Urinary bladder (tissue), 4 donors: ENCODE results near the gene LTBR. TPM values are rescaled to one million over a fixed set of nuclear protein-coding genes. Genes with fewer than 3 reads are reported as not detected.
"Not testable (repeated sequence)": the region's sequence is repeated elsewhere in the genome, so short reads cannot be mapped to it uniquely, and the experiment has no call there.

ENCODE experiments used
- DNase-seq: peaks from one replicate; pipeline ENCODE4 v3.0.0-alpha.2; 2015; ENCODE audit errors: extremely low spot score
- H3K27ac ChIP-seq: one replicate; pipeline ENCODE4 v1.5.1; 2013; ENCODE audit warnings: low read depth, mild to moderate bottlenecking, moderate library complexity
- H3K36me3 ChIP-seq: one replicate; pipeline ENCODE4 v1.6.1; 2013; ENCODE audit warnings: mild to moderate bottlenecking, moderate library complexity; ENCODE audit not compliant: insufficient read depth
- H3K4me1 ChIP-seq: one replicate; pipeline ENCODE4 v1.6.1; 2013; ENCODE audit warnings: mild to moderate bottlenecking, moderate library complexity; ENCODE audit not compliant: insufficient read depth
- H3K4me3 ChIP-seq: one replicate; pipeline ENCODE4 v1.5.1; 2013; ENCODE audit warnings: low read depth, low read length
- WGBS: extraction: QIAGEN DNeasy Blood & Tissue Kit; methylation state at CpG from one replicate; pipeline ENCODE4 v1.1.7; 2013; 5-methylcytosine and 5-hydroxymethylcytosine counted together
- polyA plus RNA-seq: library from polyadenylated mRNA; stranded (reverse); fragments of 200-250 nt; gene quantifications from one replicate; pipeline ENCODE4 v1.2.3, GENCODE V29; 2013
- total RNA-seq: library from RNA; depleted of rRNA; stranded (reverse); fragments of >200 nt; gene quantifications from one replicate; pipeline ENCODE4 v1.2.3, GENCODE V29; 2014
- donor health status: healthy with polysubstance abuse.
- donor health status: healthy.

Gene LTBR
- total RNA-seq (29.6 TPM), polyA plus RNA-seq (126 TPM)

DNA sequence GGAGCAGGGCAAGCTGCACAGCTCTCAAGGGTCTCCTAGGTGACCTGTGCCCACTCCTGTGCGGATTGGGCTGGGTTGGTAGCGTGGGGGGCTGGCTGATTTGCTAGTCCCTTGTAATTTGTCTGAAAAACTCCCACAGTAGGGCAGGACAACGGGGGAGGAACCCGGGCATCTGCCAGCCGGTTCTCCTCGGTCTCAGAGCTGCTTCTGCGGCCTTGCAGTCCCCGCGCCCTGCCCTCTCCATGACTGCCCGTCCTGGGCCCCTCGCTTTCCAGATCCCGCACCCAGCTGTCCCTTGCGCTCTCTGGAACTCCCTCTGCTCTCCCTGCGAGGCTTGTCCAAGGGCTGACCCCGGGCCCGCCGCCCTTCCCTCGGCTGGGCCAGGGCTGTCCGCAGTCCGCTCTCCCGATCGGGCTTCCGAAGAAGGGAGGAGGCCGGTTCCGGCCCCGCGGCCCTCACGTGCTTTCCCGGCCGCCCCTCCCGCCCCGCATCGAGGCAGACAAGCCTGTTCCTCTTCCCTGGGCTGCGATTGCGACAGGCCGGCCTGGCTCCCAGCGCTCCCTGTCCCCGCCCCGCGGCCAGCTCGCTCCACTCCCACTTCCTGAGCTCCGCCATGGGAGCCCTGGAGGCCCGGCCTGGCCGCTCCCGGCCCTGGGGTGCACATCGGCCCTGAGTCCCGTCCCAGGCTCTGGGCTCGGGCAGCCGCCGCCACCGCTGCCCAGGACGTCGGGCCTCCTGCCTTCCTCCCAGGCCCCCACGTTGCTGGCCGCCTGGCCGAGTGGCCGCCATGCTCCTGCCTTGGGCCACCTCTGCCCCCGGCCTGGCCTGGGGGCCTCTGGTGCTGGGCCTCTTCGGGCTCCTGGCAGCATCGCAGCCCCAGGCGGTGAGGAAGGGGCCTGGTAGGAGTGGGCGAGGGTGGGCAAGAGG lies at the start of gene LTBR:
LTBR (plus strand) TSS at position 591 of the 927 bp plus-strand sequence; CDS start at position 788, 197 bp downstream.
- H3K4me3 ChIP-seq: peak within 1 kb of the TSS; percentile 63
- peak within 1 kb of the TSS; percentile 94 for H3K27ac ChIP-seq
- 4% methylated on average over 62 of the region's 62 CpGs for WGBS
- peaks cover 3% of the 10 kb centered on the region for H3K36me3 ChIP-seq
- peak; percentile 76 for DNase-seq
- peaks cover 2% of the 10 kb centered on the region for H3K4me1 ChIP-seq

- Histone ChIP-seq H3K4me1 (peaks cover 2% of the 10 kb centered on the region), H3K27ac (no peak overlapping the region), H3K36me3 (peaks cover 4% of the 10 kb centered on the region), H3K4me3 (no peak overlapping the region)
- no peak for DNase-seq
- WGBS: 57% methylated on average over 5 of the region's 5 CpGs
Observed at GRCh38 chr12:6334359-6334758, 49.6 kb upstream of the LTBR start.

- Histone ChIP-seq H3K27ac (peak overlapping the region; percentile 93), H3K4me3 (no peak overlapping the region), H3K4me1 (peaks cover 2% of the 10 kb centered on the region), H3K36me3 (no peaks in the 10 kb centered on the region)
- WGBS: 22% methylated on average over 13 of the region's 13 CpGs
- no peak for DNase-seq
Observed at GRCh38 chr12:6334940-6335450, 49.0 kb upstream of the LTBR start.

DNA sequence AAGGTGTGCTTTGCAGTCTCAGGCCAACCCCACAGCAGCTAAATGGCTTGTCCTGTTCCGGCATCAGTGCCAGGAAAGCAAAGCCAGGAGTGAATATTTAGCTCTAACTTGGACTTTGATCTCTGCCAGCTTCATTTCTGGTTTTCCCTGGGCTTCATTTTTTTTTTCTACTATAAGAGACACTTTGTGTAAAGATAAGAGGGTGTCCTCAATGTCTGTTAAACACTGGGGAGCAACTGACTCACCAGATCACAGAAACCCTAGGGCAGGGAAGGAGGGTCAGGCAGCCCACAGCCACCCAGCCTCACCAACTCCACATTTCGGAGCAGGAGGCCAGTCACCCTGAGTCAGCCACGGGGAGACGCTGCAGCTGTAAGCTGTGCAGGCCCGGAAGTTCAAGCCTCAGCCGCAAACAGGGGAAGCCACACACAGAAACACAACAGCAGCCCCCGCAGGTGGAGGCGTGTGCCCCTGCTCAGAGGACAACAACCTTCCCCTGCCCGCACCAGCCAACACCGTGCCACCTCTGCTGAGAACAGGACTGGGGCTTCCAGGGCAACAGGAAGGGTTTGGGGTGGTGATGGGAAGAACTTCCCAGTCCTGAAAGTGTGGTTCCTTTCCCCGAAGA lies 48.4 kb upstream of the LTBR start:
- Histone ChIP-seq H3K27ac (peak overlapping the region; percentile 93), H3K4me3 (peak overlapping the region; percentile 25), H3K36me3 (no peaks in the 10 kb centered on the region), H3K4me1 (peaks cover 2% of the 10 kb centered on the region)
- WGBS: 2% methylated on average over 11 of the region's 11 CpGs
- DNase-seq: no peak

DNA sequence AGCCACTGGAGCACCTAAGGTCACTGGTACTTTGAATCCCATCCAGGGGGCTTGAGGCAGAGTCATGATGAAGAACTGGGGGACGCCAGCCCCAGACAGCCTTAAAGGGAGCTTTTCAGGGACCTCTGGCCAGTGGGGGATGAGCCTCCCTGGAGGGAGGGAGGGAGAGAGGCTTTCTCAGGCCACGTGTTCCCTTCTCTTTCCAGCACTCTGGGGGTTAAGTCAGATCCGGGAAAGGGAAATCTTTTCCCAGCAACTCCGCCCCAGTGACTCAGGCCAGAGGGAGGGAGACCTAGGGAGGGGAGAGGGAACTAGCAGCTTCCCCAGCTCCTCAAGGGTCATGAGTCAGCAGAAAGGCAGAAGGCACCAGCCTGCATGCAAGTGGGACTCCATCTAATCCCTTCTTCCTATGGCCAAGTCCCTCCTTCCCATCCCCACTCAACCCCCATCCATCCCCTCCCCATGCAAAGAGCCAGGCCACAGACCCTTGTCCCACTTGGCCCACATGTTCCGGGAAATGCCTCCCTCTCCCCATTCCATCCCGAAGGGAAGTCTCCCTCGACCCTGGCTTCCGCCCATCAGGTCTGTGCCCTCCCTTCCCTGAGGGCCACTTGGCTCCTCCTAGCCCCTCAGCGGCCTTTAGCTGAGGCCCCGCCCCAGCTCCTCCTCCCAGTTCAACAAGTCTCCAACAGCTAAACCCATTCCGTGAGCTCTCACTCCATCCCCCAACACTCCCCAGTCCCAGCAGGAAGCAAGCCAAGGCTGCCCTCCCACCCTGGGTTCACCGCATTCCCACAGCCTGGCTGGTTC lies 47.7 kb upstream of the LTBR start:
- Histone ChIP-seq H3K4me1 (peaks cover 2% of the 10 kb centered on the region), H3K36me3 (no peaks in the 10 kb centered on the region), H3K27ac (peak overlapping the region; percentile 93), H3K4me3 (peak overlapping the region; percentile 25)
- DNase-seq: peak; percentile 87
- WGBS: under 1% methylated on average over 12 of the region's 12 CpGs

DNA sequence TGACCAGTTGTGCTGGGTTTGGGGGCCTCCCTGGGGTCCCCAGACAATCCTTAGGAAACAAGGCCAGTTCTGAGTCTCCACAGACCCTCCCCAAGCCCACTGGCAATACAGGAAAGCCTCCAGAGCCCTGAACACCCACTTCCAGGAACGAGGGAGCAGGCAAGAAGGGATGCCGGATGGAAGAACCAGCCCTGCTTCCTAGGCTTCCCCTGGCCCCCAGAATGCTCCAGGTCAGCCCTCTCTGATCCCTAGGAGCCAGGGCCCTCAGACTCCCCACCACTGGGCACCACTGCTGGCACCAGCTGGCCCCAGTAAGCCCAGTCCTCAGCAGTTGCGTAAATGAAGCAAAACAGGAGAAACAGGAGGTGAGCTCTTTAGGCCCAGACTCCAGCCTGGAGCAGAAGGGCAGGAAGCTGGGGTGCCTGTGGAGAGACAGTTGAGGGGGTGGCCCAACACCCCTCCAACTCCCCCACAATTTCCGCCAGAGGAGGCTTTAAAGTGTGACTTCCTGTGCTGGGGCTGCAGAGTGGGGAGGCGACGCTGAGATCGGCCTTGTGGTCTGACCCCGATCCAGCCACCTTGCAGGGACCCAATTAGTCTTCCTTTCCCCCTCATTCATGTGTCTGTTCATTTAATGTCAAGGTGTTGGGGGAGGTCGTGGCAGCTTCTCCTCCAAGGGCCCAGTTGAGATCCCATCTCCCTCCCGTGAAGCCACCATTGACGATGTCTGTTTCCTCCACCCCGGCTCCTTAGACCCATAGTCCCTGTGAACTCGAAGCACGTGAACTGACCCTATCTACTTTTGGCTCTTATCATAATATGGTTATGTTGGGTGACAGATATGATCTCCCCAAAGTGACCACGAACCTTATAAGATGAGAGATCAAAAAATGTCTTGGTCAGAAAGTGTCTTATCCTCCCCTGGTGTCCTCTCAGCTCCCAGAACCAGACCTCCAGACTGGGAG lies 46.8 kb upstream of the LTBR start:
- Histone ChIP-seq H3K36me3 (no peaks in the 10 kb centered on the region), H3K4me1 (peaks cover 2% of the 10 kb centered on the region), H3K4me3 (peak overlapping the region; percentile 4), H3K27ac (peak overlapping the region; percentile 82)
- WGBS: 30% methylated on average over 15 of the region's 15 CpGs
- DNase-seq: no peak

DNA sequence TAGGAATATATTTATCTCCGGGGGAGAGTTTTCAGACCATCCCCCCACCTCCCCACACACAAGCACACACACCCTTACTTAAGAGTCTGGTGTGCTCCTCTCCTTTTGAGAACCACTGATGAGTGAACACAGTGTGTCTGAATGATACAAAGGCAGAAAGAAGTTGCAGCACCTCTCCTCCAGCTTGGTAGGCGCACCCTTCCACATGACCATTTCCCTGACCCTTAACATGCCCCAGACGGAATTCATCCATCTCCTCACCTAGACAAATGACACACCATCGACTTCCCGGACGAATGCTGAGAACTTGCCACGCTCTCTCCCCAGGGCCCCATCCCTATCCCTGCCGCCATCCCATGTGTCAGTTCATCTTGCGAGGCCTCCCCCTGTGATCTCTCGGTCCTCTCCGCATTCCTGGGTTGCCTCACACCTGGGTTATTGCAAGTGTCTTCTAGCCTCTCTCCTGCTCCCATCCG lies 46.0 kb upstream of the LTBR start:
- no peak overlapping the region for H3K4me3 ChIP-seq
- H3K36me3 ChIP-seq: no peaks in the 10 kb centered on the region
- peaks cover 2% of the 10 kb centered on the region for H3K4me1 ChIP-seq
- DNase-seq: no peak
- WGBS: 43% methylated on average over 12 of the region's 12 CpGs
- peak overlapping the region; percentile 64 for H3K27ac ChIP-seq

DNA sequence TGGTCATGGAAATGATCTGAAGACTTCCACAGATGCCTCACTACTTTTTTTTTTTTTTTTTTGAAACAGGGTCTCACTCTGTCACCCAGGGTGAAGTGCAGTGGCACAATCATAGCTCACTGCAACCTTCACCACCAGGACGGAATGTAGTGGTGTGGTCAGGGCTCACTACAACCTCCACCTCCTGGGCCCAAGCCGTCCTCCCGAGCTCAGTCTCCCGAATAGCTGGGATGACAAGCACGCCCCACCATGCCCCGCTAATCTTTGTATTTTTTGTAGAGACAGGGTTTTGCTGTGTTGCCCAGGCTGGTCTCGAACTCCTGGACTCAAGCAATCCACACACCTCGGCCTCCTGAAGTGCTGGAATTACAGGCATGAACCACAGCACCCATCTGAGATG lies 45.4 kb upstream of the LTBR start:
- H3K36me3 ChIP-seq, DNase-seq, H3K4me3 ChIP-seq, H3K4me1 ChIP-seq: not testable (repeated sequence)
- WGBS: 61% methylated on average over 8 of the region's 8 CpGs
- peak overlapping the region; percentile 64 for H3K27ac ChIP-seq

GRCh38 chr12:6338955-6339354 lies 45.0 kb upstream of the LTBR start:
- no peak overlapping the region for H3K27ac ChIP-seq
- WGBS: 41% methylated on average over 3 of the region's 3 CpGs
- no peaks in the 10 kb centered on the region for H3K36me3 ChIP-seq
- H3K4me3 ChIP-seq: peak overlapping the region; percentile 75
- no peak for DNase-seq
- peaks cover 2% of the 10 kb centered on the region for H3K4me1 ChIP-seq

DNA sequence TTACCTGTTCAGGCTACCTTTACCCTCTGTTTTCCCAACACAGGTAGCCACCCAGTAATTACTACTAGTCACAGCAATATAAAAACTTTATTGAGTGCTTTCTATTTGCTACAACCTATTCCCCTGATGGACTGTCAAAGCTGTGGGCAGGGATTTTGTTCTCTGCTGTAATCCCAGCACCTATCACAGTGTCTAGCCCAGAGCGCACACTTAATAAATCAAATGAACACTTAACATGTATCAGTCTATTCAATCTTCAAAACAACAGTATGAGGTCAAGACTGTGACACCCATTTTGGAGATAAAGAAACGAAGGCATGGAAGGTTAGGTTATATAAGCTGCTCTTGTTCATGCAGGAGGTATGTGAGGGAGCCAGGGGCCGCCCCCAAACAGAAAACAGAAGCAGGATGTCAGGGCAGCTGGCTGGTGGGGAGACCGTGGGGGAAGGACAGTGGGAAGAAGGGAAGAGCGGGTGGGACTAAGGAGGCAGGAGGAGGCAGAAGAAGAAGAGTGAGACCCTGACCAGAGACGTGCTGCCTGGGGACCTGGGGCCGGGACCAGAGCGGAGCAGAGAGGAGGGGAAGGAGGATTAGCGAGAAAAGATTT lies 43.8 kb upstream of the LTBR start:
- no peak for DNase-seq
- 2% methylated on average over 9 of the region's 9 CpGs for WGBS
- Histone ChIP-seq H3K4me3 (peak overlapping the region; percentile 75), H3K27ac (peak overlapping the region; percentile 95), H3K36me3 (no peaks in the 10 kb centered on the region), H3K4me1 (peaks cover 2% of the 10 kb centered on the region)

DNA sequence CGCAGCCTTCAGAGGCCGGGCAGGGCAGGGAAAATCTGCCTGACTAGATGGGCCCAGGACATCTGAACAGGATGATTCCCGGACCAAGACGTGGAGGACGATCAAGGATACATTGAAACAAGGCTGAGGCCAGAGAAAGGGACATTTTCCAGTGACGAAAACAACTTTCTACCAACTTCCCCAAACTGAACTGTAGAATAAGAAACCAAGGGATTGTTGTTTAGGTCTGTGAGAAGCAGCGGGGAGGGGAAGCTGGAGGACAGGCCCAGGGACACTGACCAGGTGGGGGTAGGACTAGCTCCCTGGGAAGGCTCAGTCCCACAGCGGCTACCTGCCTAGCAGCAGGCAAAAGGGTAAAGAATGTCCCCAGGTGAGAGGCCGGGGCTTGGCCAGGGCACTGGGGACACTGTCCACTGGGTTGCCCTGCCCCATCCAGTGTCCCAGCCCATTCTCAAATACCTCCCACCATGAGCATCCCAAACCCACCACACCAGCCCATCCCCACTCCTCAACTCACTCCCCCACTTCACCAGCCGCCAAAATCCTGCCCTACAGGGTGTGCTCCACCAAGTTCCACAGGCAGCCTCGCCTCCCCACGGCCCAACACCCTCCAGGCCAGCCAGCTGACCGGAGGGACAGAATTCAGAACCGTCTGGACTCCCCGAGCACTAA lies 43.1 kb upstream of the LTBR start:
- Histone ChIP-seq H3K36me3 (no peaks in the 10 kb centered on the region), H3K4me3 (peak overlapping the region; percentile 75), H3K4me1 (peaks cover 1% of the 10 kb centered on the region), H3K27ac (peak overlapping the region; percentile 95)
- no peak for DNase-seq
- WGBS: 2% methylated on average over 15 of the region's 15 CpGs
